GM19351 (cell line): ENCODE data around the gene ABCC1.
"Not testable (repeated sequence)": the region's sequence is repeated elsewhere in the genome, so short reads cannot be mapped to it uniquely, and the experiment has no call there.

Experiments
- ATAC-seq: cut with Tn5 transposase; IDR thresholded peaks from one replicate; pipeline ENCODE4 v1.9.1; 2021; ENCODE audit warnings: mild to moderate bottlenecking, moderate library complexity; ENCODE audit not compliant: unreplicated experiment

ABCC1 gene

DNA sequence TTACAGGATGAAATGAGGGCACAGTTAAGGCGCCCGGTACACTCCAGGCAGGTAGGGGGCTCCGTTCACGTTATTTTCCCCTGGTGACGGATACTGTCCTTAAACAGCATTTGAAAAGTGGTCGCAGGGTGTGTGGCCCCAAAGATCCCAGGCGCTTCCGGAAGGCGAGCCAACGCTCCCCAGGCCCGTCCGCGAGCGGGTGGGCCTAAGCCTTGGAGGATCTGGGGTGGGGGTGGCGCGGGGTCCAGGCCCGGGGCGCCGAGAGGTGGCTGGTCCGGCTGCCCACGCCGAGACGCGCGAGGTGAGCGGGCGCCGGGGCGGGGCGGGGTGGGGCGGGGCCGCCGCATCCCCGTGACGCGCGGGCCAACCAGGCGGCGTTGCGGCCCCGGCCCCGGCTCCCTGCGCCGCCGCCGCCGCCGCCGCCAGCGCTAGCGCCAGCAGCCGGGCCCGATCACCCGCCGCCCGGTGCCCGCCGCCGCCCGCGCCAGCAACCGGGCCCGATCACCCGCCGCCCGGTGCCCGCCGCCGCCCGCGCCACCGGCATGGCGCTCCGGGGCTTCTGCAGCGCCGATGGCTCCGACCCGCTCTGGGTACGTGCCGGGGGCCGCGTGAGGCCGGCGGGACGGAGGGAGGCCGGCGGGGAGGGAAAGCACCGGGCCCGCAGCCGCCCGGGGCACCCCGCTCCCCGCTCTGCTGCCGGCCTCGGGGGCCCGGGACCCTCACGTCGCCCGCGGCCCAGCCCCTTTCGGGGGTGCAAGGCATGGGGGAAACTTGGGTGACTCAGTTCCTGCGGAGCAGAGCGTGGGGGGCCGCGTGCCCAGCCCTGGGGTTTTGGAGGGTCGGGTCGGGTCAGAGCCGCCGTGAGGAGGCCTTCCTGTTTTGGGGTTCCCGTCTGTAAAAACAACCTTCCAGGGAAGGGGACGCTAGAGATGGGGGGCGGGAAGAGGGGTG, at the start of gene ABCC1:
ABCC1 (plus strand) TSS at position 407 of the 951 bp plus-strand sequence; CDS start at position 543, 136 bp downstream.
- peak; percentile 56 for ATAC-seq

GRCh38 chr16:15900357-15900756, 49.1 kb upstream of the ABCC1 start:
- ATAC-seq = no peak

DNA sequence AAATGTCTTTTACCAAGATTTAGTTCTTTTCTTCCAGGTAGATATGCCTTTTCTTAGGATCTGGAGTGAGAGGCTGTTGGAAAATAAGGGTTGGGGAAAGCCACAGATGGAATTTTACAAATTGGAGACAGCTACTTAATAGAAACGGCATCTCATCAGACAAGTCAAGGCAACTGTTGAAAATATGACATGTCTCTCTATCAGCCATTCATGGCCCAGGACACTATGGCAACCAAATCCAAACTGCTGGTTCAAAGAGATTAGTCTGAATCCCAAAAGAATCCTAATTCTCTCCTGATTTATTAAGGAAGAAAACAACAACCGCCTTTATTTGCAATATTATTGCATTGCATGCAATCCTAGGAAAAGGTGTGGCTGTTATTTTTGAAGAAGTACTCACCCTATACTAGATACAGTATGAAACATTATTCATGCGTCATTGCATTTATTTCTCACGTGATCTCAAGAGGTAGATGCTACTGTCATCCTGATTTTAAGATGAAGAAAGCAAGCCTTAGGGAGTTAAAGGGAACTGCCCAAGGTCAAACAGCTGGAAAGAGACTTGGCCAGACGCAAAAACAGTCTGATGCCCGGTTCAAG, 48.4 kb upstream of the ABCC1 start:
- no peak for ATAC-seq

GRCh38 chr16:15903960-15904359, 45.5 kb upstream of the ABCC1 start:
- no peak for ATAC-seq

- ATAC-seq = no peak
Measured at GRCh38 chr16:15906439-15906838, 43.0 kb upstream of the ABCC1 start.

DNA sequence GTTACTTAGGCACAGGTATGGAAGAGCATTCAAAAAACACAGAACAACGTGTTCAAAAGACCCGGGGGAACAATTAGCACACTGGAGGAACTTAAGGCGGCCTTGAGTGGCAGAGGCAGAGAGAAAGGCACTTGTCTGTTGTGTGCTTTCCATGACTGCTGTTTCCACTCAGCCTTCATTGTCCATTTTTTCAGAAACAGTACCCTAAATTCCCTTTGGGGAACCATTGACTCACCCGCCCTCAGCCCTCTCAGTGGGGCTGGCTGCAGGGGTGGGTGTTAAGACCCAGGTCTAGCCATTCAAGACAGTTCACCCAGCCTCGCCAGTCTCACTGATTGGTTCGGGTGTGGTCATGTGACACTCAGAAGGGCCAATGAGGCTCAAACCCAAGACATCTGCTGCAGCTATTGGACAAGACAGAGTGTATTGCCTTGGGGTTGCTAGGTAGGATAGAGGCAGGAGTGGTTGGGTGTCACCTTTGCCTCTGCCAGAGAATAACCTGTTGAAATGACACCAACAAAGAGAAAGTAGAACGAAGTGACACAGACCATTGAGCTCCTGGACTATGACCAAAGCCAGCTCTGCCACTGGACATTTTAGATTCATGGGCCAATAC, 41.4 kb upstream of the ABCC1 start:
- ATAC-seq = peak; percentile 100

DNA sequence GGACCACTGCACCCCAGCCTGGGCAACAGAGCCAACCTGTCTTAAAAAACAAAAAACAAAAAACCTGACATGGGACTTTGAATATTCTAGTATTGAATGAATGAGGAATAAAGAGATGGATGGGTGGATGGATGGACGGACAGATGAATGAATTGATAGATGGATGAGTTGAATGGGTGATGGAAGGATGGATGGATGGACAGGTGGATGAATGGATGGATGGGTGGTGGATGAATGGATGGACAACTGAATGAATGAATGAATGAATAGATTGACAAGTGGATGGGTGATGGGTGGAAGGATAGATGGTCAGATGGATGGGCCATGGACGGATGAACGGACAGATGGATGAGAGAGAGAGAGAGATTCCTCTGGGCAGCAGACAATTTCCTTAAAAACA, 38.2 kb upstream of the ABCC1 start:
- ATAC-seq = no peak

DNA sequence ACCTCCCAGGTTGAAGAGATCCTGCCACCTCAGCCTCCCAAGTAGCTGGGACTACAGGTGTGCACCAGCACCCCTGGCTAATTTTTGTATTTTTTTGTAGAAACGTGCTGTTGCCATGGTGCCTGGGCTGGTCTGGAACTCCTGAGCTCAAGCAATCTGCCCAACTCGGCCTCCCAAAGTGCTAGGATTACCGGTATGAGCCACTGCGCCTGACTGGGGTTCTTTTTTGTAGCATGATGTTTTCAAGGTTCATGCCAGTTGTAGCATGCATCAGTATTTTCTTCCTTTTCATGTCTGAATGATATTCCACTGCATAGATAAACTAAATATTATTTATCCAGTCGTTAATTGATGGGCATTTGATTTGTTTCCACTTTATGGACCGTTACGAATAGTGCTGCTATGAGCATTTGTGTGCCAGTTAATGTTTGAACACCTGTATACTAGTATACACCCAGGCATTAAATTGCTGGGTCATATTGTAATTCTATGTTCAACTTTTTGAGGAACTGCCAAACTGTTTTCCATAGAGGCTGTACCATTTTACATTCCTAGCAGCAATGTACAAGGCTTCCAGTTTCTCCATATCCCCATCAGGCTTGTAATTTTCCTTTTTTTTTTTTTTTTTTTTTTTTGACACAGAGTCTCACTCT, 36.2 kb upstream of the ABCC1 start:
- ATAC-seq = no peak

DNA sequence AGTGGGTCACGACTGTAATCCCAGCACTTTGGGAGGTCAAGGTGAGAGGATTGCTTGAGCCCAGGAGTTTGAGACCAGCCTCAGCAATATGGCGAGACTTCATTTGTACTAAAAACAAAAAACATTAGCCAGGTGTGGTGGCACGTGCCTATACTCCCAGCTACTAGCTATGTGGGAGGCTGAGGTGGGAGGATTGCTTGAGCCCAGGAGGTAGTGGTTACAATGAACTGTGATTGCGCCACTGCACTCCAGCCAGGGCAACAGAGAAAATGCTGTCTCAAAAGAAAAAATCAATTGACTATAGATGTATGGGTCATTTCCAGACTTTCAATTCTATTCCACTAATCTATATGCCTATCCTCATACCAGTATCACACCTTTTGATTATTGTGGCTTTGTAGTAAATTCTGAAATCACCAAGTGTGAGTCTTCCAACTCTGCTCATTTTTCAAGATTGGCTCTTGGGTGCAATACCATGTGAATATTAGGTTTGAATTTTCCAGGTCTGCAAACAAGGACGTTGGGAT, 33.8 kb upstream of the ABCC1 start:
- no peak for ATAC-seq

- ATAC-seq = no peak
Measured at GRCh38 chr16:15916323-15916722, 33.1 kb upstream of the ABCC1 start.

- not testable (repeated sequence) for ATAC-seq
Measured at GRCh38 chr16:15918314-15918713, 31.1 kb upstream of the ABCC1 start.

DNA sequence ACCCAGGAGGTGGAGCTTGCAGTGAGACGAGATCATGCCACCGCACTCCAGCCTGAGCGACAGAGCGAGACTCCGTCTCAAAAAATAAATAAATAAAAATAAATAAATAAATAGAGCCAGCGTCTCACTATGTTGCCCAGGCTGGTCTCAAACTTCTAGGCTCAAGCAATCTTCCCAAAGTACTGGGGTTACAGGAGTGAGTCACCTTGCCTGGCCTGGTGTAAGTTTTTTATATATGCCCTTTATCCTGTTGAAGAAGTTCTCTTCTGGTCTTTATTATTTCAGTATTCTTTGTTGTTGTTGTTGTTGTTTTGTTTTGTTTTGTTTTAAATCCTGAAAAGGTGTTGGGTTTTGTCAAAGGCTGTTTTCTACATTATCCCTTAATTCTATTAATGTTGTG, 30.1 kb upstream of the ABCC1 start:
- no peak for ATAC-seq

GRCh38 chr16:15924996-15925395, 24.4 kb upstream of the ABCC1 start:
- ATAC-seq = no peak

GRCh38 chr16:15925631-15926030, 23.8 kb upstream of the ABCC1 start:
- no peak for ATAC-seq

DNA sequence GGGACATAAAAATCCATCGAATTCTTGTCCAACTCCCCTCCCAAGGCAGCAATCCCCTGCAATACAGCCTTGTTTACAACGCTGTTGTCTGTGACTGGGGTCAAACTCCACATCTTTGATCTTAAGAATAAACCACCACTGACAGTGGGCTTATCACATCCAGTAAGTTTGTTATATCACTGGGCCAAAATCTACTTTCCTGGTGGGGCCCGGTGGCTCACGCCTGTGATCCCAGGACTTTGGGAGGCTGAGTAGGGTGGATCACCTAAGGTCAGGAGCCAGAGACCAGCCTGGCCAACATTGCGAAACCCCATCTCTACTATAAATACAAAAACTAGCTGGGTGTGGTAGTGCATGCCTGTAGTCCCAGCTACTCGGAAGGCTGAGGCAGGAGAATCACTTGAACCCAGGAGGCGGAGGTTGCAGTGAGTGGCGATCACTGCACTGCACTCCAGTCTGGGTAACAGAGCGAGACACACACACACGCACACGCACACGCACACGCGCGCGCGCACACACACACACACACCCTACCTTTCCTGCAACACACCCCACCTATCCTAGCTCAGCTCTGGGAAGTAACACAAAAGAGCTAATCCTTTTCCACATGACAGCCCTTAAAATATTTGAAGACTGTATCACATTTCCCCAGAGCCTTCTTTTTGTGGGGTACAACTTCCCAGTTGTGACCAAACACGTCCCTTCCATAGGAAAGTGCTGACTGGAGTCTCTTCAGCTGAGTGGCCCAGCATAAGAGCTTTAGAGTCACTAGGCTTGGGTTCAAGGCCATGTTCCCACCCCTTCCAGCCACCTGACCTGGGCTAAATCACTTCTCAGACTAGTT, 20.9 kb upstream of the ABCC1 start:
- no peak for ATAC-seq

GRCh38 chr16:15932939-15933338, 16.5 kb upstream of the ABCC1 start:
- ATAC-seq = no peak

DNA sequence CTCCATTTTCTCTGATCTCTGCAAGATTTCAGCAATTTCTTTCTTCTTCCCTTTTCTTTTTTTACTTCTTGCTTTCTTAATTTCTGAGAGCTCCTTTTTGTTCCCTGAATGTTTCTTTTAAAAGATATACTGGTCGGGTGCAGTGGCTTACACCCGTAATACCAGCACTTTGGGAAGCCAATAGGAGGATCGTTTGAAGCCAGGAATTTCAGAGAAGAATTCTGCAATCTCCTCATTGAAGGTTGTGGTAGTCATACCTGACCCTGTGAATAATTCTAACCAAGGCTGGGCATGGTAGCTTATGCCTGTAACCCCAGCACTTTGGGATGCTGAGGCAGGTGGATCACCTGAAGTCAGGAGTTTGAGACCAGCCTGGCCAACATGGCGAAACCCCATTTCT, 15.6 kb upstream of the ABCC1 start:
- no peak for ATAC-seq

DNA sequence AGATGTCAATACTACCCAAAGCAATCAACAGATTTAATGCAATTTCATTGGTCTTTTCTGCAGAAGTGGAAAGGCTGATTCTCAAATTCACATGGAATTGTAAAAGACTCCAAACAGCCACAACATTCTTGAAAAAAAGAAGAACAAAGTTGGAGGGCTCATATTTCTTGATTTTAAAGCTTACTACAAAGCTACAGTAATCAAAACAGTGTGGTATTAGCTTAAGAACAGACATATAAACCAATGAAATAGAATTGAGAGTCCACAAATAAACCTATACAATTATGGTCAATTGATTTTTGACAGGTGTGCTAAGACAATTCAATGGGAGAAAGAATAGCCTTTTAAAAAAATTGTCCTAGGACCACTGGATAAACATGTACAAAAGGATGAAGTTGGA, 14.4 kb upstream of the ABCC1 start:
- no peak for ATAC-seq

DNA sequence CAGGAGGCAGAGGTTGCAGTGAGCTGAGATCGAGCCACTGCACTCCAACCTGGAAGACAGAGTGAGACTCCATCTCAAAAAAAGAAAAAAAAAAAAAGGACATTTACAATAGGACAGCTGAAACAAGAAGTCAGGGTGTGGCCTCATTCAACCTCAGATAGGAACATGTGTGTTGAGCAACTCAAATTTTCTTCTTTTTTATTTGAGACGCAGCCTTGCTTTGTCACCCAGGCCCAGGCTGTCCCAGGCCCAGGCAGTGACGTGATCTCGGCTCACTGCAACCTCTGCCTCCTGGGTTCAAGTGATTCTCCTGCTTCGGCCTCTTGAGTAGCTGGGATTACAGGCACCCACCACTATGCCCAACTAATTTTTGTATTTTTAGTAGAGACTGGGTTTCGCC, 12.6 kb upstream of the ABCC1 start:
- not testable (repeated sequence) for ATAC-seq
